IMR-90 (cell line): ENCODE data around the gene SGK1. TPM values are rescaled to one million over a fixed set of nuclear protein-coding genes. Genes with fewer than 3 reads are reported as not detected.

Source experiments
- ATAC-seq: fragments of 200-7000 bp; cut with Tn5 transposase; 2 replicates; pipeline ENCODE4 v1.9.1; 2020; ENCODE audit warnings: low read depth, mild to moderate bottlenecking, moderate library complexity
- BruUV-seq: library from RNA; stranded (reverse); fragments of 400-500 nt; replicated peaks from 2 replicates; lab custom pipeline; 2021; lab: Mats Ljungman, UMichigan
- CTCF ChIA-PET: fragments of 300-600 bp; formaldehyde crosslinking; extraction: SDS; loops from one replicate; lab custom pipeline; 2021; ENCODE audit warnings: antibody characterized with exemption; lab: Yijun Ruan, JAX
- POLR2A ChIA-PET: fragments of 300-600 bp; sonication (Branson Sonifier 250); formaldehyde crosslinking; loops from one replicate; lab custom pipeline; 2022; ENCODE audit warnings: antibody characterized with exemption; ENCODE audit not compliant: unreplicated experiment; lab: Charles Lee
- DNase-seq: peaks from one replicate; pipeline ENCODE4 v3.0.0; 2013
- H2AFZ ChIP-seq: replicated peaks from 2 replicates; pipeline ENCODE3; 2013; ENCODE audit warnings: low read length, mild to moderate bottlenecking; ENCODE audit not compliant: poor library complexity
- H2AK5ac ChIP-seq: 2 replicates; pipeline ENCODE4 v1.6.1; 2013; ENCODE audit warnings: low read depth, low read length, inconsistent platforms
- H2AK9ac ChIP-seq: replicated peaks from 2 replicates; pipeline ENCODE3; 2013; ENCODE audit warnings: mild to moderate bottlenecking, low read depth, low read length, moderate library complexity; ENCODE audit not compliant: poor library complexity
- H2BK120ac ChIP-seq: 2 replicates; pipeline ENCODE4 v1.6.1; 2013; ENCODE audit warnings: low read depth, low read length, inconsistent platforms
- H2BK15ac ChIP-seq: 3 replicates; pipeline ENCODE4 v1.6.1; 2013; ENCODE audit warnings: low read depth, low read length, inconsistent platforms
- H2BK20ac ChIP-seq: 2 replicates; pipeline ENCODE4 v1.6.1; 2013; ENCODE audit warnings: low read depth, mild to moderate bottlenecking, inconsistent platforms, low read length, moderate library complexity
- H2BK5ac ChIP-seq: 2 replicates; pipeline ENCODE4 v1.6.1; 2013; ENCODE audit warnings: mild to moderate bottlenecking, low read depth, low read length, inconsistent platforms; ENCODE audit not compliant: poor library complexity, severe bottlenecking
- H3K14ac ChIP-seq: replicated peaks from 2 replicates; pipeline ENCODE4 v1.6.1; 2013; ENCODE audit warnings: low read depth, low read length, inconsistent platforms
- H3K18ac ChIP-seq: 2 replicates; pipeline ENCODE4 v1.6.1; 2013; ENCODE audit warnings: low read depth, low read length, control low read depth
- H3K23ac ChIP-seq: 2 replicates; pipeline ENCODE4 v1.6.1; 2013; ENCODE audit warnings: low read depth, low read length, inconsistent platforms
- H3K27ac ChIP-seq: 2 replicates; pipeline ENCODE4 v1.5.1; 2013; ENCODE audit warnings: mild to moderate bottlenecking, control low read depth, low read length; ENCODE audit not compliant: insufficient read depth
- H3K27me3 ChIP-seq: 2 replicates; pipeline ENCODE4 v1.6.1; 2013; ENCODE audit warnings: low read length; ENCODE audit not compliant: control insufficient read depth, insufficient read depth
- H3K36me3 ChIP-seq: 2 replicates; pipeline ENCODE4 v1.6.1; 2013; ENCODE audit warnings: low read length, mixed read lengths; ENCODE audit not compliant: control insufficient read depth, insufficient read depth
- H3K4ac ChIP-seq: 2 replicates; pipeline ENCODE4 v1.6.1; 2013; ENCODE audit warnings: low read depth, low read length, inconsistent platforms
- H3K4me1 ChIP-seq: 2 replicates; pipeline ENCODE4 v1.6.1; 2013; ENCODE audit warnings: low read length, mixed read lengths; ENCODE audit not compliant: control insufficient read depth, insufficient read depth
- H3K4me2 ChIP-seq: 2 replicates; pipeline ENCODE4 v1.6.1; 2013; ENCODE audit warnings: low read depth, mild to moderate bottlenecking, control low read depth, low read length, moderate library complexity
- H3K4me3 ChIP-seq: 2 replicates; pipeline ENCODE4 v1.5.1; 2013; ENCODE audit warnings: low read depth, mild to moderate bottlenecking, control low read depth, low read length, moderate library complexity; ENCODE audit not compliant: insufficient read depth
- H3K56ac ChIP-seq: 2 replicates; pipeline ENCODE4 v1.6.1; 2013; ENCODE audit warnings: low read length, inconsistent platforms; ENCODE audit not compliant: insufficient read depth; ENCODE audit errors: extremely low read depth
- H3K79me1 ChIP-seq, 2 experiments: 2 replicates each; pipeline ENCODE4 v1.6.1; 2013; ENCODE audit warnings: low read length in 2 of 2, inconsistent platforms in 1 of 2, low read depth in 1 of 2
- H3K9ac ChIP-seq: 2 replicates; pipeline ENCODE4 v1.6.1; 2013; ENCODE audit warnings: low read depth, low read length, control low read depth
- H3K9me1 ChIP-seq: 2 replicates; pipeline ENCODE4 v1.6.1; 2013; ENCODE audit warnings: low read length, inconsistent platforms; ENCODE audit not compliant: insufficient read depth
- H3K9me3 ChIP-seq: 2 replicates; pipeline ENCODE4 v1.6.1; 2013; ENCODE audit warnings: low read length; ENCODE audit not compliant: control insufficient read depth, insufficient read depth
- H4K20me1 ChIP-seq: 2 replicates; pipeline ENCODE4 v1.6.1; 2013; ENCODE audit warnings: low read length, inconsistent platforms; ENCODE audit not compliant: insufficient read depth
- H4K5ac ChIP-seq: 2 replicates; pipeline ENCODE4 v1.6.1; 2013; ENCODE audit warnings: mild to moderate bottlenecking, low read depth, low read length, control low read depth
- H4K8ac ChIP-seq, 2 experiments: 2 replicates each; pipeline ENCODE4 v1.6.1; 2013; ENCODE audit warnings: low read depth in 2 of 2, low read length in 2 of 2, control low read depth in 1 of 2, inconsistent platforms in 1 of 2
- H4K91ac ChIP-seq: 2 replicates; pipeline ENCODE4 v1.6.1; 2013; ENCODE audit warnings: low read depth, low read length, inconsistent platforms; ENCODE audit not compliant: insufficient read depth
- CHD1 ChIP-seq: IDR thresholded peaks from 2 replicates; pipeline ENCODE4 v1.6.1; 2012; ENCODE audit warnings: low read depth, low read length, improper control_type of control experiment
- ELK1 ChIP-seq: fragments of 150-350 bp; IDR thresholded peaks from 2 replicates; pipeline ENCODE4 v1.6.1; 2016; ENCODE audit warnings: low read depth, mild to moderate bottlenecking, low read length, moderate library complexity, borderline replicate concordance
- FOS ChIP-seq: fragments of 150-350 bp; IDR thresholded peaks from 2 replicates; pipeline ENCODE4 v1.6.1; 2016; ENCODE audit warnings: low read depth, low read length
- MAFK ChIP-seq: IDR thresholded peaks from 2 replicates; pipeline ENCODE4 v1.6.1; 2012; ENCODE audit warnings: low read depth, low read length, improper control_type of control experiment
- MAZ ChIP-seq: IDR thresholded peaks from 2 replicates; pipeline ENCODE4 v1.6.1; 2012; ENCODE audit warnings: low read depth, mild to moderate bottlenecking, low read length, improper control_type of control experiment, moderate library complexity, borderline replicate concordance
- MXI1 ChIP-seq: IDR thresholded peaks from 2 replicates; pipeline ENCODE4 v1.6.1; 2012; ENCODE audit warnings: low read depth, mild to moderate bottlenecking, low read length, moderate library complexity, borderline replicate concordance
- NFE2L2 ChIP-seq: fragments of 150-350 bp; IDR thresholded peaks from 2 replicates; pipeline ENCODE4 v1.6.1; 2016; ENCODE audit warnings: low read depth, mild to moderate bottlenecking, low read length
- POLR2A ChIP-seq: IDR thresholded peaks from 2 replicates; pipeline ENCODE4 v1.6.1; 2012; ENCODE audit warnings: mild to moderate bottlenecking, low read depth, low read length
- RAD21 ChIP-seq: IDR thresholded peaks from 2 replicates; pipeline ENCODE4 v1.6.1; 2012; ENCODE audit warnings: low read length, improper control_type of control experiment
- RCOR1 ChIP-seq: IDR thresholded peaks from 2 replicates; pipeline ENCODE4 v1.6.1; 2012; ENCODE audit warnings: mild to moderate bottlenecking, low read length, improper control_type of control experiment; ENCODE audit not compliant: insufficient replicate concordance
- RFX5 ChIP-seq: IDR thresholded peaks from 2 replicates; pipeline ENCODE4 v1.8.0; 2012; ENCODE audit warnings: low read depth, mild to moderate bottlenecking, low read length, moderate library complexity
- SMC3 ChIP-seq: fragments of 150-350 bp; IDR thresholded peaks from 2 replicates; pipeline ENCODE4 v1.6.1; 2016; ENCODE audit warnings: low read depth, mild to moderate bottlenecking, antibody characterized with exemption, low read length, moderate library complexity
- WGBS, 2 experiments: methylation state at CpG; one replicate each; pipeline versions ENCODE4 v1.1.5 to v1.1.7; 2013; ENCODE audit warnings: missing lambda C conversion rate in 2 of 2; ENCODE audit not compliant: insufficient read length in 1 of 2; ENCODE audit errors: extremely low coverage in 2 of 2; 5-methylcytosine and 5-hydroxymethylcytosine counted together
- dilution Hi-C: fragments of 300-500 bp; cut with HindIII; formaldehyde crosslinking; loops from one replicate; pipeline ENCODE4 v1.14.3; 2018; ENCODE audit warnings: low sequenced_read_pairs; ENCODE audit not compliant: unreplicated experiment
- in situ Hi-C: fragments of 300-500 bp; cut with MboI; formaldehyde crosslinking; loops from 3 replicates; pipeline ENCODE4 v1.14.3; 2019; ENCODE audit warnings: low sequenced_read_pairs, inconsistent platforms, mixed read lengths
- intact Hi-C: fragments of 100-400 bp; cut with micrococcal nuclease; formaldehyde crosslinking; loops from 2 replicates; pipeline ENCODE4 v1.10.0; 2022
- polyA plus RNA-seq, 3 experiments: library from polyadenylated mRNA; depleted of rRNA; stranded (reverse); fragments of >200 nt; gene quantifications; 2 replicates each; pipeline ENCODE4 v1.2.3, GENCODE V29; 2012; ENCODE audit warnings: low replicate concordance in 1 of 3
- total RNA-seq: library from RNA; depleted of rRNA; stranded (reverse); fragments of >200 nt; gene quantifications from 2 replicates; pipeline ENCODE4 v1.2.3, GENCODE V29; 2012

The SGK1 gene
- total and polyA plus RNA-seq, 2 of the 4 experiments (the other 2 are of a cell fraction): 121 to 255 TPM

GRCh38 chr6:134363323-134364039, 45.6 kb upstream of the SGK1 start (continued):
- no peak for TF ChIP-seq MAFK
- no peak for TF ChIP-seq RAD21

DNA sequence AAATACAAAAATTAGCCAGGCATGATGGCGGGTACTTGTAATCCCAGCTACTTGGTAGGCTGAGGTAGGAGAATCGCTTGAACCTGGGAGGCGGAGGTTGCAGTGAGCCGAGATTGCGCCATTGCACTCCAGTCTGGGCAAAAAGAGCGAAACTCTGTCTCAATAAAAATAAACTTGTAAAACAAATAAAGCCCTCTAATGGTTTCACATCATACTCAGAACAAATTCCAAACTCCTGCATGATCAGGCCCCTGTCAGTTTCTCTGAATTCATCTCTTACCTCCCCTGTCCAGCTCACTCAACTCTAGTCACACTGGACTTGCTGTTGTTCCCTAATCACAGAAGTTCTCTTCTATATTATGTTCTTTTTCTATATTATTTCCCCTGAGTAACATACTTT, 43.1 kb upstream of the SGK1 start:
- ChIA-PET CTCF (no interaction called here), POLR2A (no interaction called here)
- Histone ChIP-seq H4K20me1 (no peaks in the 10 kb centered on the region), H3K14ac (no peak overlapping the region), H3K79me1 (no peaks in the 10 kb centered on the region), H3K4ac (no peak overlapping the region), H2BK120ac (no peak overlapping the region), H3K4me2 (no peak overlapping the region), H3K9ac (no peak overlapping the region), H3K4me1 (peaks cover 2% of the 10 kb centered on the region; the same call in 1 of the 2 replicates), H3K18ac (no peak overlapping the region), H4K91ac (no peak overlapping the region), H3K27me3 (no peaks in the 10 kb centered on the region), H3K9me3 (no peaks in the 10 kb centered on the region), H3K4me3 (no peak overlapping the region), H2BK15ac (no peak overlapping the region; the same call in 2 of the 3 replicates), H2AK5ac (no peak overlapping the region), H3K27ac (no peak overlapping the region), H2BK20ac (no peak overlapping the region), H3K56ac (no peak overlapping the region), H4K5ac (no peak overlapping the region), H2BK5ac (no peak overlapping the region), H2AK9ac (no peak overlapping the region), H2AFZ (no peak overlapping the region), H3K9me1 (no peaks in the 10 kb centered on the region), H3K23ac (no peak overlapping the region), H3K36me3 (no peaks in the 10 kb centered on the region), H4K8ac (no peak overlapping the region)
- in situ Hi-C loops (no loop called here), dilution Hi-C loops (no loop called here), intact Hi-C loops (loop anchor here (5.0 kb wide), 1 partner anchor 36 kb away; no protein-coding TSS in a partner anchor)
- no peak for TF ChIP-seq NFE2L2
- TF ChIP-seq CHD1: no peak
- no peak for TF ChIP-seq RCOR1
- no peak for TF ChIP-seq MAZ
- TF ChIP-seq FOS: no peak
- TF ChIP-seq RFX5: no peak
- TF ChIP-seq ELK1: no peak
- TF ChIP-seq MXI1: no peak
- TF ChIP-seq SMC3: no peak
- TF ChIP-seq POLR2A: no peak
- ATAC-seq (no peak), DNase-seq (no peak)
- BruUV-seq: no TSS peak
- WGBS, 2 experiments: 100% methylated on average over 1 of the region's 6 CpGs; no CpG with 5 or more reads in 1 of the 2 experiments
